ENCODE measurements around the gene MANSC1. TPM values are rescaled to one million over a fixed set of nuclear protein-coding genes. Genes with fewer than 3 reads are reported as not detected.

MANSC1 gene
- total RNA-seq, 1 experiment from 2014 or later: 9.1 TPM

- peaks cover 0 to 2% (median 0%) of the 10 kb centered on the region in 3 experiments; a peak in 1 of 7 replicates for H3K36me3 Mint-ChIP-seq (ENCODE audit: insufficient read depth in 1 of 3, low read depth in 3 of 3)
- Histone ChIP-seq H3K4me2 (ENCODE audit: insufficient read depth, insufficient read length, low read length) (no peak overlapping the region), H4K5ac (ENCODE audit: insufficient read length, low read depth, low read length) (no peak overlapping the region), H3K9ac (ENCODE audit: extremely low read depth, insufficient read length, low read length) (no peak overlapping the region), H3K56ac (ENCODE audit: insufficient read length, low read depth, low read length) (no peak overlapping the region), H4K20me1 (ENCODE audit: control insufficient read depth, insufficient read depth, insufficient read length) (no peaks in the 10 kb centered on the region), H3K27me3 (ENCODE audit: insufficient read depth, low read length) (no peaks in the 10 kb centered on the region), H3K79me2 (ENCODE audit: insufficient read depth, low read length) (no peaks in the 10 kb centered on the region), H3K4me1 (ENCODE audit: insufficient read depth, low read length) (no peaks in the 10 kb centered on the region), H2BK12ac (ENCODE audit: insufficient read length, low read depth, low read length) (no peak overlapping the region), H2AK5ac (ENCODE audit: insufficient read length, low read length) (no peak overlapping the region), H2BK20ac (ENCODE audit: low read depth, low read length, poor library complexity, severe bottlenecking) (no peak overlapping the region), H3K27ac (ENCODE audit: insufficient read length, low read depth, low read length) (no peak overlapping the region), H3K79me1 (ENCODE audit: insufficient read depth, low read depth, low read length, poor library complexity, severe bottlenecking) (no peaks in the 10 kb centered on the region), H2BK15ac (ENCODE audit: low read depth, low read length) (no peak overlapping the region), H2BK5ac (ENCODE audit: insufficient read length, low read length) (no peak overlapping the region), H4K91ac (ENCODE audit: insufficient read length, low read depth, low read length) (no peak overlapping the region), H3K23ac (ENCODE audit: insufficient read length, low read depth, low read length) (no peak overlapping the region), H3K9me3 (ENCODE audit: control insufficient read depth, low read depth, low read length) (no peaks in the 10 kb centered on the region), H2BK120ac (ENCODE audit: low read depth, low read length, poor library complexity, severe bottlenecking) (no peak overlapping the region), H2AFZ (ENCODE audit: low read length) (no peak overlapping the region), H3K18ac (ENCODE audit: insufficient read length, low read depth, low read length) (no peak overlapping the region), H3T11ph (ENCODE audit: low read length) (no peak overlapping the region), H4K8ac (replicated peaks; ENCODE audit: insufficient read length, low read depth, low read length) (no peak overlapping the region), H3K4ac (ENCODE audit: low read depth, low read length) (no peak overlapping the region), H3K14ac (ENCODE audit: insufficient read depth, low read length) (no peak overlapping the region), H3K23me2 (ENCODE audit: insufficient read length, low read depth, low read length, poor library complexity, severe bottlenecking) (no peaks in the 10 kb centered on the region)
- H3K4me1 Mint-ChIP-seq: peaks cover 5 to 16% of the 10 kb centered on the region in 2 experiments
- H3K27ac Mint-ChIP-seq: no peak overlapping the region
- H3K27me3 Mint-ChIP-seq (ENCODE audit: low read depth): no peaks in the 10 kb centered on the region; the same call in 1 of the 2 replicates
- no CpG with 5 or more reads among the region's 8 CpGs for WGBS (ENCODE audit: extremely low coverage, insufficient read length, low lambda C conversion rate)
- H3K9me3 Mint-ChIP-seq: no peaks in the 10 kb centered on the region
- H3K4me3 Mint-ChIP-seq: no peak overlapping the region
- DNase-seq: no peak
- no peak for TF ChIP-seq CTCF (conservative IDR thresholded peaks at IDR 0.05)
Observed at GRCh38 chr12:12338527-12339168, 11.4 kb downstream of the MANSC1 start.
